GM19035 (cell line): Measurements from ENCODE around the gene NPFFR1.
A peak's percentile ranks its signal among the peaks of the same experiment; 100 is the strongest.
"Not testable (repeated sequence)": the region's sequence is repeated elsewhere in the genome, so short reads cannot be mapped to it uniquely, and the experiment has no call there.

Experiments used
- ATAC-seq: cut with Tn5 transposase; IDR thresholded peaks from one replicate; pipeline ENCODE4 v1.9.1; 2021; ENCODE audit not compliant: unreplicated experiment

Gene NPFFR1

GRCh38 chr10:70258216-70258615 is 25.6 kb downstream of the NPFFR1 start:
- no peak for ATAC-seq

GRCh38 chr10:70257816-70258215 is 26.0 kb downstream of the NPFFR1 start:
- not testable (repeated sequence) for ATAC-seq

- ATAC-seq = no peak
Observed at GRCh38 chr10:70256463-70256862, 27.3 kb downstream of the NPFFR1 start.

- ATAC-seq = no peak
Observed at GRCh38 chr10:70255329-70256299, 28.2 kb downstream of the NPFFR1 start.

GRCh38 chr10:70254778-70255328 is 29.0 kb downstream of the NPFFR1 start:
- no peak for ATAC-seq

GRCh38 chr10:70253878-70254765 is 29.7 kb downstream of the NPFFR1 start:
- no peak for ATAC-seq

GRCh38 chr10:70250961-70251680 is 32.7 kb downstream of the NPFFR1 start:
- no peak for ATAC-seq

- no peak for ATAC-seq
Observed at GRCh38 chr10:70247360-70247759, 36.4 kb downstream of the NPFFR1 start.

- no peak for ATAC-seq
Observed at GRCh38 chr10:70241081-70241480, 42.7 kb downstream of the NPFFR1 start.

- ATAC-seq = not testable (repeated sequence)
Observed at GRCh38 chr10:70239986-70240385, 43.8 kb downstream of the NPFFR1 start.

GRCh38 chr10:70239077-70239976 is 44.5 kb downstream of the NPFFR1 start:
- ATAC-seq = not testable (repeated sequence)

- ATAC-seq = not testable (repeated sequence)
Observed at GRCh38 chr10:70237958-70238536, 45.8 kb downstream of the NPFFR1 start.

GRCh38 chr10:70234668-70235447 is 48.9 kb downstream of the NPFFR1 start:
- no peak for ATAC-seq

GRCh38 chr10:70233939-70234300 is 49.9 kb downstream of the NPFFR1 start:
- ATAC-seq = no peak

- ATAC-seq = peak; percentile 88
Observed at GRCh38 chr10:70233109-70233938, 50.5 kb downstream of the NPFFR1 start, which contains the start of gene PPA1. PPA1 (minus strand) TSS chr10:70233429; CDS start chr10:70233327, 102 bp downstream.

GRCh38 chr10:70232859-70233108 is 51.0 kb downstream of the NPFFR1 start:
- ATAC-seq = no peak

- no peak for ATAC-seq
Observed at GRCh38 chr10:70232155-70232858, 51.5 kb downstream of the NPFFR1 start.
